NCI-H2107 treated with DMSO at 0.1 percent for 48 hours (cell line): ENCODE results near the gene THOC5.
"Not testable (repeated sequence)": the region's sequence is repeated elsewhere in the genome, so short reads cannot be mapped to it uniquely, and the experiment has no call there.

ENCODE experiments used
- DNase-seq: peaks from one replicate; lab custom pipeline; 2025; ENCODE audit not compliant: unreplicated experiment; lab: John Stamatoyannopoulos, UW

THOC5 gene

GRCh38 chr22:29563652-29564460 is 10.3 kb upstream of the THOC5 start:
- no peak for DNase-seq

GRCh38 chr22:29559853-29560252 is 6.3 kb upstream of the THOC5 start:
- DNase-seq, result no peak

- no peak for DNase-seq
Observed at GRCh38 chr22:29559030-29559429, 5.5 kb upstream of the THOC5 start.

GRCh38 chr22:29555065-29555644 is 1.6 kb upstream of the THOC5 start:
- DNase-seq, result no peak

GRCh38 chr22:29552357-29552756 is 1.2 kb downstream of the THOC5 start:
- not testable (repeated sequence) for DNase-seq

DNA sequence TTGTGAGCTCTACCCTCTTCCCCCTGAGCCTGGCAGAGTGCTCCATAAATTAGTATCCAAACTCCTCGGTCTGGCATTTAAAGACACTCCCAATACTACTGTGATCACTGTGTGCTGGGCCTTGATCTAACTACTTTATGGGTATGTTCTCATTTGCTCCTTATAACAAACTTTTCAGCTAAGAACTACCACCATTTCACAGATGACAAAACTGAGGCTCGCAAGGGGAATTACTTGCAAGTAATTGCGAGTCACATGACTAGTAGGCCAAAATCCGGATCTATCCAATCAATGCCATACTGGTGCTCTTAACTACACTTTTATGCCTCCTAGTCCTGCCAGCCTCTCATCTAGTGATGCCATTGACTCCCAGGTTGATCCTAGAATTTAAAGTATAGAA is 3.6 kb downstream of the THOC5 start:
- DNase-seq, result no peak

GRCh38 chr22:29545045-29545444 is 8.5 kb downstream of the THOC5 start:
- not testable (repeated sequence) for DNase-seq

GRCh38 chr22:29541845-29542244 is 11.7 kb downstream of the THOC5 start:
- no peak for DNase-seq

DNA sequence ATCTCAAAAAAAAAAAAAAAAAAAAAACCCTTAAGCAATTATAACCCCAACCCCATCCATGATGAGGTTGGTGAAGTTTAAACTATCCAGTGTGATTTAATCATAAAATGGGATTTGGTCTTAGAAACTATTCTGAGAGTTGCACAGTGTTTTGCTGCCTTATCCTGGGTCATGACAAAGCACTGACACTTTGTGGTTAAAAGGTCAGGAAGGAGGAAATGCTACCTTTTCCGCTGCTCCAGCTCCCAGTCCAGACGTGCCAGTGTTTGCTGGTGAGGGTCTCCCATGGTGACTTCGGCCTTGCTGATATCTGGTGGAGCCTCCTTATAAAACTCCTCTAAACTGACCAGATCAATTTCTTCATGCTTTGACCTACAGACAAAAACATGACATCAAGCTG is 14.5 kb downstream of the THOC5 start:
- no peak for DNase-seq

- DNase-seq, result no peak
Observed at GRCh38 chr22:29536411-29536810, 17.1 kb downstream of the THOC5 start.

GRCh38 chr22:29531419-29531818 is 22.1 kb downstream of the THOC5 start:
- no peak for DNase-seq

DNA sequence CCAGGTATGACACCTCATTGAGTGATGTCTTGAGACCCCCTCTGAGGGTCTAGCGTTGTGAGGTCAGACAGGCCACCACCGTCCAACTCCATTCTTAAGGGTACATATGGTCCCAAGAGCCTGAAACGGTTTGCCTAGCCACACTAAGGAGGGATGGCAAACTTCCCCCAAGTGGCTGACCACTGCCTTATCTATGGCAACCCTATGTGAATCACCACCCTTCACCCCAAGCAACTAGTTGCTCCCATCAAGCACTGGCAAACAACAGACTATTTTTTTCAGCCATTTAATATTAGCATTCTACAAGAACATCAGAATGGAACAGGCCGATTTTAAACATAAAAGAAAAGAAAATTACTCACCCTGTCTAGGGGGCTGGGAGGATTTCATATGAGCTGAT is 22.8 kb downstream of the THOC5 start:
- no peak for DNase-seq

GRCh38 chr22:29528144-29528543 is 25.4 kb downstream of the THOC5 start:
- no peak for DNase-seq

DNA sequence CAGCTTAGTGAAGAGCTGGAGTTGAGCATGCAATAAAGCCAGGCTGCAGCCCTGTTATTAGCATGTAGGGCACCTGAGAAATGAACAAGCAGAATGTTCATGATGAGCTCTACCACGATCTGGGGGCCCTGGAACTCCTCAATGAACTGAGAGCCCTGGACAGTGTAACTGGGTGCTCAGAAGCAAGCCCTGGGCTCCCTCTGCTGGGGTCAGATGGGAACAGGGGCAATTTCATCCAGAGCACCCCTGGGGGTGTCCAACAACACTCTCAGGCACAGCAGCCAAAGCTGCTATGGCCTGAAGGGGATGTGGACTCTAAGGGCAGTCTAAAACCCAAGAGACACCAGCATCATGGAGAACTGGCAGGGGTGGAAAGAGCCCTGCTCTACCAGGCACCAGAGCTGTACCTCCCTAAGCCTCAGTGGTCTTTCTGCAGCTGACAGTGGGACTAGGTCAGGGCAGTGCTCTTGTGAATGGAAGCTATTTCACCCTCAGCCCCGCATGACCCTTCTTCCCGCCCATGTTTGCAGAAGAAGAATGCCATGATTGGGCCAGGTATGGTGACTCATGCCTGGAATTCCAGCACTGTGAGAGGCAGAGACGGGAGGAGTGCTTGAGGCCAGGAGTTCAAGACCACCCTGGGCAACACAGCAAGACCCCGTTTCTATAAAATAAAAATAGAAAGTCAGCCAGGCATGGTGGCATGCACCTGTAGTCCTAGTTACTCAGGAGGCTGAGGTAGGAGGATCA is 28.9 kb downstream of the THOC5 start:
- DNase-seq, result no peak

DNA sequence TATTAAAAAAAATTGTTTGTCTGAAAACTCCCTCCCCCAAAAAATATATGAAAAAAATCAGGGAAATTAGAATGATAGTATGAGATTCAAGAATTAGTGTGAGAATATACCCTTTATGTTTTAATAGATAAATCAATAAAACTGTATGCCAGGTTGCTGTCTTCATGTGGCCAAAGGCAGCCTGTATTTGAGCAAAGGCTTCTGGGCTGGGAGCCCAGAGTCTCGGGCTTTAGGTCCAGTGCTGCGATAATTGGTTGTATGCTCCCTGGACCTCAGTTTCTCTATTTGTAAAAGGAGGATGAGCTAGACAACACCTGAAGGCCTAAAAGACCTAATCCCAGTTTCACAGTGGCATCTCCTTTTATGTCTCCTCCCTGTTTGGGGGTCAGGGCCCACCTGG is 29.8 kb downstream of the THOC5 start:
- no peak for DNase-seq

DNA sequence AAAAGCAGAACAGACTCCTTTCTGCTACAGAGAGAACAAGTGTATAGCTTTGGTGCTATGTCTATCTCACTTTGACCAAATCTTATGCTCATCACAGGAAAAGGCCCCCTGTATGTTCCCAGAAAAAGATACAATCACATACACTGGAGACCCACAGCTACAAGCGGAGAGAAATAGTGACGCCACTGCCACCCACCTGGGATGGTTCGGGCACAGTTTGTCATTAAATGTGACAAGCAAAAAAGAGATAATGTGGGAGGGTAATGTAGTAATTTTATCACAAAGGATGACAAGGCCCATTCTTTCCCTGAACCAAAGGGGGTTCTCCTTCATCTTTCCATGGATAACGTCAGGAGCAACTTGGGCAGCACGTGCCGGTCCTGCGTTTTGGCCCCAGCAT is 32.0 kb downstream of the THOC5 start:
- DNase-seq, result no peak

GRCh38 chr22:29520851-29521250 is 32.7 kb downstream of the THOC5 start:
- no peak for DNase-seq

- no peak for DNase-seq
Observed at GRCh38 chr22:29519996-29520395, 33.6 kb downstream of the THOC5 start.

GRCh38 chr22:29518427-29518826 is 35.1 kb downstream of the THOC5 start:
- DNase-seq, result no peak

DNA sequence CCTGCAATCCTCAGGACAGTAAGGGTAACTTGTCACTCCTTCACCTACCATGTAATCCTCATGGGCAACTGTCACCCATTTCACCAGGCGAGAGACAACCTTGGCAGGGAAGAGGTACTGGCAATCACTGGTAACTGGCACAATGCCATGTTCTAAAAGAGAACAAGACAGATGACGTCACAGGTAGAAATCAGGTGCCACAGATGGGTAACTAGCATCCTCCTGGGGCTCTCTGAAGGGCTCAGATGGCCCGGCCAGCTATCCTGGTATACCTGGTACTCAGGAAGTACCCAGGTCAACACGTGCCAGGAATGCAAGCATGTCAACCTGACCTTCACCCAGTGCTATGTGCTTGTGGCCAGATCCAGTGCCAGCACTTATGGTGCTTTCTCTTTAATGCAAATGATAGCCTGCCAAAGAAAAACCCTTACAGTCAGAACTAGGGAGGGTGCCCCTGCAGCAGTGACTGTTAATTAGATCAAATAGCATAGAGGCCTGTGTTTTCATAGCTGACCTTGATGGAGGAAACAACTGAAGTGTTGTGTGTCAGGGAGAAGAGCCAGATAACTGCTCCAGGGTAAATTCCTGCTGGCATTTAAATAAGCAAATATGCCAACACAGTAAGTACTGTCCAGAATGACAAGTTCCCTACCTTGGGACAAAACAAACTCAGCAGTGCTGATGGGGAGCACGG is 36.2 kb downstream of the THOC5 start:
- DNase-seq, result no peak

DNA sequence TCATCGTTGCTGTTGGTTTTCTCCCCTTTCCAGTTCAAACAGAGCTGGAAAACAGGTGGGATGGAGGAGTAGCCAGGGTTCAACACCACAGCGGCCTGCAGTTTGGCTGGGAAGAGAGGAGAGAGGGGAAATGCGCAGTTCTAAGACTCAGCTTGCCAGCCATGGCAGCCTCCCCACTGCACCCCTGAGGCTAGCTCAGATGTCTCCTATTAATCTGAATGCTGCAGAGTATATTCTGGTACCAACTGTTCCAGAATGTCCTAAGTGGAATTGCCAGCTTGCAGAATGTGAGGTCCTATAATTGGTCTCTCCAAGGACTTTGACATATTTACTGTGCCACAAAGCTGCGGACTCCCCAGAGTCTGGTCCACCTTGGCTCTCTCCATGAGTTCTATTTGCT is 41.5 kb downstream of the THOC5 start:
- no peak for DNase-seq
